ENCODE measurements around the gene PDAP1.

Gene PDAP1

DNA sequence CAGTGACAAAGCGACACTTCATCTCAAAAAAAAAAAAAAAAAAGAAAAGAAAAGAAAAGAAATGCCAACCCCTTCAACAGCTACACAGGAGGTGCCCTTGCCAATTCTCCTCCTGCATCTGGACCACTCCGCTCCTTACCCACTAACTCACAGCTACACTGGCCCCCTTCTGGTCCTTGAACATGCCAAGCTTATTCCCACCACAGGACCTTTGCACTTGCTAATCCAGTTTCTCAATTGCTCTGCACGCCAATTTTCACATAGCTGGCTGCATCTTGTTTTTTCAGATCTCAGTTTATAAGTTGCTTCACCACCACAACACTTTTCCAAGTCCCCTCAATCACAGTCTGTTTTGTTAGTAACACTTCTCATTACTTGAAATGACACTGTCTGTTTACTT, 5.5 kb downstream of the PDAP1 start:
- Mint-ChIP-seq H3K27ac (no peak overlapping the region), H3K4me3 (no peak overlapping the region), H3K36me3 (ENCODE audit: low read depth) (peaks cover 43% of the 10 kb centered on the region), H3K4me1 (peaks cover 24% of the 10 kb centered on the region), H3K9me3 (no peaks in the 10 kb centered on the region), H3K27me3 (ENCODE audit: low read depth, poor library complexity) (no peaks in the 10 kb centered on the region)
- TF ChIP-seq, protein P1, sequence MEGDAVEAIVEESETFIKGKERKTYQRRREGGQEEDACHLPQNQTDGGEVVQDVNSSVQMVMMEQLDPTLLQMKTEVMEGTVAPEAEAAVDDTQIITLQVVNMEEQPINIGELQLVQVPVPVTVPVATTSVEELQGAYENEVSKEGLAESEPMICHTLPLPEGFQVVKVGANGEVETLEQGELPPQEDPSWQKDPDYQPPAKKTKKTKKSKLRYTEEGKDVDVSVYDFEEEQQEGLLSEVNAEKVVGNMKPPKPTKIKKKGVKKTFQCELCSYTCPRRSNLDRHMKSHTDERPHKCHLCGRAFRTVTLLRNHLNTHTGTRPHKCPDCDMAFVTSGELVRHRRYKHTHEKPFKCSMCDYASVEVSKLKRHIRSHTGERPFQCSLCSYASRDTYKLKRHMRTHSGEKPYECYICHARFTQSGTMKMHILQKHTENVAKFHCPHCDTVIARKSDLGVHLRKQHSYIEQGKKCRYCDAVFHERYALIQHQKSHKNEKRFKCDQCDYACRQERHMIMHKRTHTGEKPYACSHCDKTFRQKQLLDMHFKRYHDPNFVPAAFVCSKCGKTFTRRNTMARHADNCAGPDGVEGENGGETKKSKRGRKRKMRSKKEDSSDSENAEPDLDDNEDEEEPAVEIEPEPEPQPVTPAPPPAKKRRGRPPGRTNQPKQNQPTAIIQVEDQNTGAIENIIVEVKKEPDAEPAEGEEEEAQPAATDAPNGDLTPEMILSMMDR (IDR thresholded peaks at IDR 0.05) = no peak
- no peak for DNase-seq

DNA sequence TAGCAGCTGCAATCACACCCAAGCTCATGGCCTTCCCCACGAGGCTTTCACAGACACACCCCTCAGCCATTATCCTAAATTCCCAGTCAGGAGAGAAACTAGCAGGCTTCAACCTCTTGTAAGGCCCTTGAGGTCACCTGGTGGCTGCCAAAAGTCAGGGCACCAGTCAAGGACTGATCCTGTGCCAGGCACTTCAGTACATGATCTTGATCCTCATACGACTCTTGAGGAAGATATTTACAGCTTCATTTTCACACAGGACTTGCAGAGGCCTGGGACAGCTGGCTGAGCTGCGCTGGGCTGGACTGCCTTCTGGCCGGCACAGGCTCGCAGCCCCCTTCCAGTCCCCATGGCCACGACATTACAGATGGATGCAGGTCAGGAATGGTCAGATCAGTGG, 8.8 kb downstream of the PDAP1 start:
- Mint-ChIP-seq H3K9me3 (no peaks in the 10 kb centered on the region), H3K4me3 (no peak overlapping the region), H3K36me3 (ENCODE audit: low read depth) (peaks cover 46% of the 10 kb centered on the region), H3K27me3 (ENCODE audit: low read depth, poor library complexity) (no peaks in the 10 kb centered on the region), H3K4me1 (peaks cover 31% of the 10 kb centered on the region), H3K27ac (peak overlapping the region; percentile 29)
- no peak for DNase-seq
- TF ChIP-seq, protein P1 (IDR thresholded peaks at IDR 0.05) = no peak

DNA sequence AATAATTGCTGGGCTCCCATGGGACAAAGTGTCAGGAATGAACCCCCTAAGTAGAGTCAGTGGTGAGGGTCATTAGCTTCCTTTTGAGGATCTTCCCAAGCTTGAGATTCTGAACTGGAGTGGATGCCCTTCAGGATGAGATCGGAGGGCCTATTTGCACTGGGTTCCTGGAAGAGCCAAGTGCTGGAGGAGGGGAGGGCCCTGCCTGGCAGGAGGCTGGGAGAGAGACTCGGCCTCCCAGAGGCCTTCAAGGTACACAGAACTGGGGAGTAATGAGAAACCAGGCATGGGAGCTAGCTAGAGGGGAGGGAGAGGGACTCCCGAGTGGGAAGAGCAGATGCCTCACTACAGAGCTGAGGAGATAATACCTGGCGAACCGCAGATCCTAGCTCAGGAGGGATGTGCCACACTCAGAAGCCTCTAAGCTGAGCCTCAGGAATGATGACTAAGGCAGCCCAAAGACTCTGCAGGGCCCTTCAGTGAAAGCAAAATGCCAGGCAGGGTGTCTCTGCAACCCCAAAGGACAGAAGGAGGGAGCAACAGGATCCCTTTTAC, 9.4 kb downstream of the PDAP1 start:
- peaks cover 42% of the 10 kb centered on the region for H3K36me3 Mint-ChIP-seq (ENCODE audit: low read depth)
- H3K4me3 Mint-ChIP-seq = no peak overlapping the region
- H3K9me3 Mint-ChIP-seq = no peaks in the 10 kb centered on the region
- no peak for DNase-seq
- H3K27me3 Mint-ChIP-seq (ENCODE audit: low read depth, poor library complexity) = no peaks in the 10 kb centered on the region
- peaks cover 34% of the 10 kb centered on the region for H3K4me1 Mint-ChIP-seq
- peak overlapping the region; percentile 29 for H3K27ac Mint-ChIP-seq
- TF ChIP-seq, protein P1 (IDR thresholded peaks at IDR 0.05) = no peak

- Mint-ChIP-seq H3K27ac (peak overlapping the region; percentile 97), H3K27me3 (ENCODE audit: low read depth, poor library complexity) (no peaks in the 10 kb centered on the region), H3K4me1 (peaks cover 43% of the 10 kb centered on the region), H3K36me3 (ENCODE audit: low read depth) (peaks cover 30% of the 10 kb centered on the region), H3K4me3 (no peak overlapping the region), H3K9me3 (no peaks in the 10 kb centered on the region)
- TF ChIP-seq, protein P1 (IDR thresholded peaks at IDR 0.05) = no peak
- no peak for DNase-seq
These were observed 11.0 kb downstream of the PDAP1 start for GRCh38 chr7:99397297-99397983.

DNA sequence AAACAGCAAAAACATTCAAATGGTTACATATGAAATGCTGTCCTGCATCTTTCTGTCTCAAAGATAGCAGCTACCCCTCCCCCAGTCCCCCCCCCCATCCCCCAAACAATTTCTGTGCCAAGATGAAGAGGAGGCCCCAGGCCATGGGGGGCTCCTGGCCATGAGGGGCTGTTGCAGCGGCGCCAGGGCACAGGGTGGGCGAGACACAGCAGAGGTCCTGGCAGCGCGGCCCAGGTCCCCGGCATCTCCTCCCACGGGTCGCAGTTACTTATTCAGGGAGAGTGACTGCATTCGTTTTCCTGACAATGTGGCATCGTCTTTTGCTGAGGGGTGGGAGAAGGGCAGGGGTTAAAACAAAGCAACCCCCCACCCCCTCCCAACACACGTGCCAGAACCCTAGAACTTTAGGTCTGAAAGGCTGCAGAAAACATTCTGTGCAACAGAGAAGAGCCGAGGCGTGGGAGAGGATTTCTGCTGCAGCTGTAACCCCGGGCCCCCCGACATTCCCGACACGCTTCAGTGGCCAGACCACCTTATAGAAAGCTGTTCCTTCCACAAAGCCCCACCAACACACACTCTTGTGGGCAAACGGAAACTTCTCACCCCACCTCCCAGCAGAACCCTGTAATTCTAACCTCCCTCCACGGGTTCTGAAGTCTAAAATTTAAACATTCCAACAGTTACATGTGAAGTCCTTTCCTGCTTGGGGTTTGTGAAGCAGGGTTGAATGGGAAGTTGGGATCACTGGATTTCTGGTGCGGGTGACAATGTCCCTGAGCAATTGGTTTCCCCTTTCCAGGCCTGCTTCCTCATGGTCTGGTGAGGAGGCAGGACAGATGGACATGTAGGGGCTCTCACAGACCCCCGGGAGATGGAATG, 11.7 kb downstream of the PDAP1 start:
- no peak for DNase-seq
- Mint-ChIP-seq H3K4me1 (peaks cover 43% of the 10 kb centered on the region), H3K36me3 (ENCODE audit: low read depth) (peaks cover 30% of the 10 kb centered on the region), H3K9me3 (no peaks in the 10 kb centered on the region), H3K27ac (peak overlapping the region; percentile 97), H3K4me3 (no peak overlapping the region), H3K27me3 (ENCODE audit: low read depth, poor library complexity) (no peaks in the 10 kb centered on the region)
- TF ChIP-seq, protein P1 (IDR thresholded peaks at IDR 0.05) = no peak
